ENCODE results near the gene CAMTA2.
A peak's percentile ranks its signal among the peaks of the same experiment; 100 is the strongest.

Gene CAMTA2

GRCh38 chr17:4956493-4957061 lies 30.9 kb downstream of the CAMTA2 start:
- Histone ChIP-seq H3K9me2 (replicated peaks; ENCODE audit: insufficient read depth, low read length) (no peaks in the 10 kb centered on the region), H3K4me1 (ENCODE audit: low read length) (0 out of 2 replicates have a peak, but pooled peaks cover 2% of the 10 kb centered on the region), H3K9me3 (replicated peaks; ENCODE audit: insufficient read depth, low read length) (no peaks in the 10 kb centered on the region), H4K20me1 (ENCODE audit: insufficient read depth, low read length) (no peaks in the 10 kb centered on the region), H3K36me3 (replicated peaks; ENCODE audit: insufficient read depth, low read length) (no peaks in the 10 kb centered on the region), H3K79me2 (ENCODE audit: low read length) (no peaks in the 10 kb centered on the region), H3K4me2 (ENCODE audit: low read depth, low read length) (no peak overlapping the region), H3K27ac (ENCODE audit: low read length) (no peak overlapping the region), H3K27me3 (replicated peaks; ENCODE audit: insufficient read depth, low read length) (no peaks in the 10 kb centered on the region), H3F3A (ENCODE audit: insufficient read depth, low read length) (no peaks in the 10 kb centered on the region), H3K9ac (ENCODE audit: low read length) (no peak overlapping the region), H2AFZ (ENCODE audit: low read length) (no peak overlapping the region), H3K4me3 (ENCODE audit: low read length) (no peak overlapping the region)
- TF ChIP-seq EZH2phosphoT487 (IDR thresholded peaks at IDR 0.05; ENCODE audit: low read length) (no peak), EZH2 (optimal IDR thresholded peaks at IDR 0.05; ENCODE audit: low read depth, low read length) (no peak), CTCF (IDR thresholded peaks at IDR 0.05; ENCODE audit: low read length) (peak; percentile 53)
- peak; percentile 39 for DNase-seq

GRCh38 chr17:4955091-4955490 lies 32.4 kb downstream of the CAMTA2 start:
- H3K4me3 ChIP-seq (ENCODE audit: low read length) = no peak overlapping the region
- H3K9ac ChIP-seq (ENCODE audit: low read length) = no peak overlapping the region
- DNase-seq = no peak
- no peaks in the 10 kb centered on the region for H3K9me2 ChIP-seq (replicated peaks; ENCODE audit: insufficient read depth, low read length)
- H3F3A ChIP-seq (ENCODE audit: insufficient read depth, low read length) = peaks cover 5% of the 10 kb centered on the region; the same call in 1 of the 2 replicates
- H3K79me2 ChIP-seq (ENCODE audit: low read length) = peaks cover 5% of the 10 kb centered on the region; the same call in 1 of the 2 replicates
- TF ChIP-seq EZH2 (optimal IDR thresholded peaks at IDR 0.05; ENCODE audit: low read depth, low read length) (no peak), CTCF (IDR thresholded peaks at IDR 0.05; ENCODE audit: low read length) (no peak), EZH2phosphoT487 (IDR thresholded peaks at IDR 0.05; ENCODE audit: low read length) (no peak)
- no peaks in the 10 kb centered on the region for H3K27me3 ChIP-seq (replicated peaks; ENCODE audit: insufficient read depth, low read length)
- no peak overlapping the region for H2AFZ ChIP-seq (ENCODE audit: low read length)
- H4K20me1 ChIP-seq (ENCODE audit: insufficient read depth, low read length) = no peaks in the 10 kb centered on the region
- H3K9me3 ChIP-seq (replicated peaks; ENCODE audit: insufficient read depth, low read length) = no peaks in the 10 kb centered on the region
- H3K4me1 ChIP-seq (ENCODE audit: low read length) = peaks cover 14% of the 10 kb centered on the region; the same call in 1 of the 2 replicates
- no peak overlapping the region for H3K4me2 ChIP-seq (ENCODE audit: low read depth, low read length)
- H3K36me3 ChIP-seq (replicated peaks; ENCODE audit: insufficient read depth, low read length) = no peaks in the 10 kb centered on the region
- no peak overlapping the region for H3K27ac ChIP-seq (ENCODE audit: low read length)

DNA sequence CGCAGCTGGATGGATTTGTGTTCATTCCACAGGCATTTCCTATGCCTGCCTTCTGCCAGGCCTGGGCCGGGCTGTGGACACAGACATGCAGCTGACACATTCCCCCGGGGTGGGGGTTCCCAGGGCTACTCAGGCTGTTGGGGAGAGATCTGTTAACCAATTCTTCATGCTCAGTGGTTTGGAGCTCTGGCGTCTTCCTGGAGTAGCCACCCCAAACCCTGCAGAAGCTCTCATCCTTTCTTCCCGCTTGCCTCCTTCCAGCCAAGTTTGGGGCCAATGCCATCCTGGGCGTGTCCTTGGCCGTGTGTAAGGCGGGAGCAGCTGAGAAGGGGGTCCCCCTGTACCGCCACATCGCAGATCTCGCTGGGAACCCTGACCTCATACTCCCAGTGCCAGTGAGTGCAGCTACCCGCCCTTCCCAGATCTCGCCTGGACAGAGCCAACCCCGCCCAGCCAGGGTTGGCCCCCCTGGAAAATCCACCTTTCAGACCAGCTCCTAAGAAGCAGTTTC lies 34.0 kb downstream of the CAMTA2 start:
- TF ChIP-seq EZH2 (optimal IDR thresholded peaks at IDR 0.05; ENCODE audit: low read depth, low read length) (no peak), EZH2phosphoT487 (IDR thresholded peaks at IDR 0.05; ENCODE audit: low read length) (no peak), CTCF (IDR thresholded peaks at IDR 0.05; ENCODE audit: low read length) (no peak)
- Histone ChIP-seq H3F3A (ENCODE audit: insufficient read depth, low read length) (peaks cover 18% of the 10 kb centered on the region), H4K20me1 (ENCODE audit: insufficient read depth, low read length) (no peaks in the 10 kb centered on the region), H2AFZ (ENCODE audit: low read length) (no peak overlapping the region), H3K27ac (ENCODE audit: low read length) (no peak overlapping the region), H3K9me3 (replicated peaks; ENCODE audit: insufficient read depth, low read length) (no peaks in the 10 kb centered on the region), H3K79me2 (ENCODE audit: low read length) (peaks cover 6% of the 10 kb centered on the region; the same call in 1 of the 2 replicates), H3K36me3 (replicated peaks; ENCODE audit: insufficient read depth, low read length) (no peaks in the 10 kb centered on the region), H3K9me2 (replicated peaks; ENCODE audit: insufficient read depth, low read length) (no peaks in the 10 kb centered on the region), H3K9ac (ENCODE audit: low read length) (no peak overlapping the region), H3K4me3 (ENCODE audit: low read length) (no peak overlapping the region), H3K27me3 (replicated peaks; ENCODE audit: insufficient read depth, low read length) (no peaks in the 10 kb centered on the region), H3K4me1 (ENCODE audit: low read length) (peaks cover 14% of the 10 kb centered on the region; the same call in 1 of the 2 replicates), H3K4me2 (ENCODE audit: low read depth, low read length) (no peak overlapping the region)
- no peak for DNase-seq
